HTERT RPE-1 (cell line): ENCODE results near the gene NIPAL1.

Experiments used
- in situ Hi-C: fragments of 300-500 bp; cut with MboI; formaldehyde crosslinking; loops from 4 replicates; pipeline ENCODE4 v1.14.3; 2020; ENCODE audit warnings: low sequenced_read_pairs

Gene NIPAL1

GRCh38 chr4:48058617-48059530 is 42.3 kb downstream of the NIPAL1 start:
- in situ Hi-C loops = no loop called here

DNA sequence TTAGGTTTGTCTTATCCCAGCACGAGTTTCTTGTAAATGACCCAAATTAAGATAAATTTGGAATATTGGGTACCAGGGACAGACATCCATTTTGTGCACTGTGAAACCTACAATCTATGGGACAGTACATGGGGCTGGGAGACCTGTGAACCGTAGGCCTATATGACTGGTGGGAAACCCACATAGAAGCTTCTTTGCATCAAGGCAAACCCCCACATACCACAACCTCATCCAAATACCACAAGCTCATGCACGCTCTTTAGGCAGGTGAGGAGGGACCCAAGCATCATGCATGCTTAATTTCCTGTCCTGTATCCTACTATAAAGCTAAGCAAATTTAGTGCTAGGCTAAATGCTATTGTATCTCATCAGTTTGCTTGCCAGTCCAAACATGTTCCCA is 47.8 kb downstream of the NIPAL1 start:
- in situ Hi-C loops = no loop called here

- in situ Hi-C loops = no loop called here
Measured at GRCh38 chr4:48065587-48066052, 49.0 kb downstream of the NIPAL1 start.

DNA sequence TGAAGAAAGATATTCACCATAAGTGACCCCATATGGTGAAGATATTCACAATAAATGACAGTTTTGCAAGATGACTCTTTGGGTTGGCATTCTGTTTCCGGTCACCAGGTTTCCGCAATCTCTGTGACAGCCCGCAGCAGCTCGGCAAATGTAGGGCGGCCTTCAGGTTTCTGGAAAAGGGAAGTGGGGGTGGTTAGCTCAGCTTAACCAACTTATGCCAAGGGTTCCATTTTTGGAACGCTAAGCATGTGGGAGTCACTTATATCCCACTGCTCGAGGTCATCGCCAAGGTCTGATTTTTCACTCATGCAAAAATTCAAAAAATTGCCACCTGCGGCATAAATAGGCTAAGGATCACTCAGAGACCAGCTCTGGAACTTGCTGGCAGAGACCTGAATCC is 51.0 kb downstream of the NIPAL1 start:
- in situ Hi-C loops = no loop called here

GRCh38 chr4:48068182-48068581 is 51.6 kb downstream of the NIPAL1 start:
- in situ Hi-C loops = no loop called here

DNA sequence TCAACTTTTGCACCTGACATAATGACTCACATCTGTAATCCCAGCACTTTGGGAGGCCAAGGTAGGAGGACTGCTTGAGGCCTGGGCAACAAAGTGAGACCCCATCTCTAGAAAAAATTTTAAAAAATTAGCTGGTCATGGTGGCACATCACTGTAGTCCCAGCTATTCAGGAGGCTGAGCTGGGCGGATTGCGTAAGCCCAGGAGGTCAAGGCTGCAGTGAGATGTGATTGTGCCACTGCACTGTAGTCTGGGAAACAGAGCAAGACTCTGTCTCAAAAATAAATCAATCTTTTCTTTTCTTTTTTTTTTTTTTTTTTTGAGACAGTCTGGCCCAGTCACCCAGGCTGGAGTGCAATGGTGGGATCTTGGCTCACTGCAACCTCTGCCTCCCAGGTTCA is 52.5 kb downstream of the NIPAL1 start:
- in situ Hi-C loops = no loop called here

- in situ Hi-C loops = no loop called here
Measured at GRCh38 chr4:48071191-48071590, 54.6 kb downstream of the NIPAL1 start.

DNA sequence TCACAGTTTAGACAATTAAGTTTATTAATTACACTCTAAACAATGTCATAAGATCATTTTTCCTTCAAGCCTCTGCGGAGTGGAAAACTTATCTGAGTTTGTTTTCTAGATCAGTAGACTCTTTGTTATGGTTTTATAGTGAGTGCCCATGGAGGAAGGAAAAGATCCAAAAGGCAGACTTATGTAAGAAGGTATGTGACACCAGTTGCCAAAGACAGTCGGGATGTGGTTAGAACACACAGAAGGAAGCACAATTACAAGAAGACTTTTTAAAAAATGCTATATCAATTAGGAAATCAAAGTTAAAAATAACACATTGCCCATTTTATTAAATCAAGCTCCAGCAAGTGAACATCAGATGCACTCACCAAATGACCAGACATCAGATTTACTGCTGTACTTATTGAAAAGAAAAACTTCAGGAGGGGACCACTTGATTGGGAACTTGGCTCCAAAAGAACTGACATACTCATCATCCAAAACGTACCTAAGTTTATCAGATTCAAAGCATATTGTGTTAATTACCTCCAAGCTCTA is 57.1 kb downstream of the NIPAL1 start:
- in situ Hi-C loops = no loop called here

GRCh38 chr4:48074657-48075056 is 58.1 kb downstream of the NIPAL1 start:
- in situ Hi-C loops = no loop called here

GRCh38 chr4:48078425-48078824 is 61.9 kb downstream of the NIPAL1 start:
- in situ Hi-C loops = no loop called here

GRCh38 chr4:48078862-48079655 is 62.5 kb downstream of the NIPAL1 start:
- in situ Hi-C loops = no loop called here

DNA sequence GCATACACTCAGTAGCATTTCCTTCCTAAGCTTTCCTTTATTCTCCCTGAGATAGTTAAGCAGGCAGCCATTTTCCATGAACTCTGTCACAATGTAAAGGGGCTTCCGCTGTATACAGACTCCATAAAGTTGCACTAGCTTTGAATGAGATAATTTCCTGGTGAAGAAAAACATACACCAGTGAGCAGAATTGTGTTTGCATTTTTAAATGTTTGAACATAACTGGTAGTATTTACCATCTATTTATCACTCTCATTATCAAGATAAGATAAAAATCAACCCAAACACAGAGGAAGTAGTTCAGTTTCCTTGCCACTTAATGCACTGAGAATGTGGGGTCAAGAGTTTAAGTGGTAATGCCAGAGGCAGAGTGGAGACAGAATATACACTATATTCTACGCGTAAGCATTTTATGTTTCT is 63.4 kb downstream of the NIPAL1 start:
- in situ Hi-C loops = no loop called here

DNA sequence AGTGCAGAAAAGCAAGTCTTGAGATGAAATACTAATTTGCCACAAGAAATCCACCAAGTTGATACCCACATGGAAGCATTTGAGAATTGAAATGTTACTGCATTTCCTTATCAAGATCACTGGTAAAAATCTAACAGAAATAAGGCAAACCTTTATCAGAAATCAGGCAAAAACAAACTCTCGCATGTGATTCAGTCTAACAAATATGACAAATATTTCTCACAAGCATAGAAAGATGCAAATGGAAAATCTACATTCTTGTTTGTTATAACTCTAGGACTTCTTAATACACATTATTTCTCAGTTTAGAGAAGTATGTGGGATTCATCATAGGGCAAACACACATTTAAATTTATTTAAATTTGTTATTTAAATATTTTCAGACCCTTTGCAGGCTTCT is 64.6 kb downstream of the NIPAL1 start:
- in situ Hi-C loops = no loop called here

DNA sequence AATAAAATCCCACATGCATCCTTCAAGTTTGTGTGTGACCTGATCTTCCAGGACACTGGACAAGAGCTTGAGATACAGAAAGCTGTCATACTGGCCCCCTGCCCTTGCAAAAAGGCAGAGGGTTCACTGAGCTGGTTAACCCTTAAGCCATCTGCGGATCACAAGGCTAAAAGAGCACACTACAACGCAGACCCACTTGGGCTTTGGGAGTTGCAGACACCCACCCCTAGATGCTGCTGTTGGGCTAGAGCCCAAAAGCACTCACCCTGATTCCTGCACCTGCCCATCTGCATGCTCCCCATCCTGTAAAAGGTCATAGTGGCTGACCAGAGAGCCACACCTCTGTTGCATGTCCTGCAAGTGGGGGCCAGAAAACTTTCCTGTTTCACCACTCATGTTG is 66.4 kb downstream of the NIPAL1 start:
- in situ Hi-C loops = no loop called here

DNA sequence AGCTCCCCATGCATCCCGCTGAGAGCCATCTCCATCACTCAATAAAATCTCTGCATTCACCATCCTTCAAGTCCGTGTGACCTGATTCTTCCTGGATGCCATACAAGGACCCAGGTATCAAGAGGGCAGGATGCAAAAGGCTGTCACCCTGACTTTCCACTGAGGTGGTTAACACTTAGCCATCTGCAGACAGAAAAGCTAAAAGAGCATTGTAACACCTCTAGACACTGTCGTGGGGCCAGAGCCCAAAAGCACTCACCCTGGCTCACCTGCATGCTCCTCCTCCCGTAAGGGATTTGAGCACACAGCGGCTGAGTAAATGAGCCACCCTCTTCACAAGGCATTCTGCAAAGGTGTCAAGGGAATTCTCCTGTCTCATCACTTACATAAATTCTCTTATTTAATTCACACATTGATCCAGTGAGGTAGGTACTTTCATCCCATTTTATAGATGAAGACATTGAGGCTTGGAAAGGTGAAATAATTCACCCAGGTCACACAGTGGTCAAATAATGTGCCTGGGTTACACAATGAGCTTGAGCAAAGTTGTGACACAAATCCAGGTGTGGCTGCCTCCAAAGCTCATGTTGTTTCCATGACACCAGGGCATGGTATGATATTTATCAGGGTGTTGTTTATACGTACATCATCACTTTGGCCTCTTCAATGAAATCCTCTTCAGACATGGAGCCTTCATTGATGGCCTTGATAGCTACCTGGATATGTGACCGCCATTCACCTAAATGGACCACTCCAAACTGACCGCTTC is 69.4 kb downstream of the NIPAL1 start:
- in situ Hi-C loops = no loop called here
